GM19035 (cell line): ENCODE data around the gene PRKCA.

Experiments
- ATAC-seq: cut with Tn5 transposase; IDR thresholded peaks from one replicate; pipeline ENCODE4 v1.9.1; 2021; ENCODE audit not compliant: unreplicated experiment

Gene PRKCA

GRCh38 chr17:66411520-66411919, 109.1 kb downstream of the PRKCA start:
- no peak for ATAC-seq

- no peak for ATAC-seq
These were observed 110.6 kb downstream of the PRKCA start for GRCh38 chr17:66412857-66413558.

DNA sequence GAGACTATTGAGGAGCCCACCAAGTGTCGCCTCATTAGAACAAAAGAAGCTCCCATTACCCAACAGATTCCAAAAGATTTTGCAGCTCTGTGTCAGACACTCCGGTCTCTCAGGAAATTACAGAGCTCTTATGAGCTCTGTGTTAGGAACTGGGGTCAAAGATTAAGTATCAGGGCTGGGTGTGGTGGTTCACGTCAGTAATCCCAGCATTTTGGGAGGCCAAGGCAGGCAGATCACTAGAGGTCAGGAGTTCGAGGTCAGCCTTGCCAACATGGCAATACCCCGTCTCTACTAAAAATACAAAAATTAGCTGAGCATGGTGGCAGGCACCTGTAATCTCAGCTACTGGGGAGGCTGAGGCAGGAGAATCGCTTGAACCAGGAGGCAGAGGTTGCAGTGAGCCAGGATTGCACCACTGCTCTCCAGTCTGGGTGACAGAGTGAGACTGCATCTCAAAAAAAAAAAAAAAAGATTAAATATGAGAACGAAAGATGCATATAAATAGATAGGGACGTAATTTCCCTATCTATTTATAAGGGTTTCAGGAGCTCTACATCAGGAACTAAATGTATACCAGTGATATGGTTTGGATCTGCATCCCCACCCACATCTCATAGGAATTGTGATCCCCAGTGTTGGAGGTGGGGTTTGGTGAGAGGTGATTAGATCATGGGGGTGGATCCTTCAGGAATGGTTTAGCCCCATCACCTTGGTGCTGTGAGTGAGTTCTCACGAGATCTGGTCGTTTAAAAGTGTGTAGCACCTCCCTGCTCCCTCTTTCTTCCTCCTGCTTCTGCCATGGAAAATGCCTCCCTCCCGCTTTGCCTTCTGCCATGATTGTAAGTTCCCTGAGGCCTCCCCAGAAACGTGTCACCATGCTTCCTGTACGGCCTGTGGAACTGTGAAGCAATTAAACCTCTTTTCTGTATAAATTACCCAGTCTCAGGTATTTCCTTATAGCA, 111.4 kb downstream of the PRKCA start:
- ATAC-seq = no peak

DNA sequence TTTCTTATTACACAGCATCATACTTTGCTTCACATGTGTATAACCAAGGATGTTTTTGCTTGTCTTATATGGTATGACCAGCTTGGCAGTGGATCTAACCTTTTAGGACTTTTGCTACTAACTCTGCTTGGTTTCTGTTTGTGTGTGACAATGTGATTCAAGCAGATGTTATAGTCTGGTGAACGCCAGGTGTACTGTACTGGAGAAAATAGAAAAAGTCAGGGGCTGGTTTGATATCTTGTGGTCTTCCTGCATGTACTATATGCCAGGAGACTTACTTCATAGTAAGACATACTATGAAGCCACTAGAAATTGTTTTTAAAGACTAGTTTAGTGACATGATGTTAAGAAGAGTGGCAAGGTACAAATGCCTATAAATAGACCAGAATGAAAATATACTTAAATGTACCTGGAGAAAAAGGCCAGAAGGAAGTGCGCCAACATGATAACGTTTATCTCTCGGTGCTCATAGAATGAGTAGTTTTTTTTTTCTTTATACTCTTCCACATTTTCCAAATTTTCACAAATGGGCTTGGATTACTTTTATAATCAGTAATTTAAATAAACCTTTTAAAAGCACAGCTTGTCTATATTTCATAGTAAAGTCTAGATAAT, 112.3 kb downstream of the PRKCA start:
- ATAC-seq = no peak

DNA sequence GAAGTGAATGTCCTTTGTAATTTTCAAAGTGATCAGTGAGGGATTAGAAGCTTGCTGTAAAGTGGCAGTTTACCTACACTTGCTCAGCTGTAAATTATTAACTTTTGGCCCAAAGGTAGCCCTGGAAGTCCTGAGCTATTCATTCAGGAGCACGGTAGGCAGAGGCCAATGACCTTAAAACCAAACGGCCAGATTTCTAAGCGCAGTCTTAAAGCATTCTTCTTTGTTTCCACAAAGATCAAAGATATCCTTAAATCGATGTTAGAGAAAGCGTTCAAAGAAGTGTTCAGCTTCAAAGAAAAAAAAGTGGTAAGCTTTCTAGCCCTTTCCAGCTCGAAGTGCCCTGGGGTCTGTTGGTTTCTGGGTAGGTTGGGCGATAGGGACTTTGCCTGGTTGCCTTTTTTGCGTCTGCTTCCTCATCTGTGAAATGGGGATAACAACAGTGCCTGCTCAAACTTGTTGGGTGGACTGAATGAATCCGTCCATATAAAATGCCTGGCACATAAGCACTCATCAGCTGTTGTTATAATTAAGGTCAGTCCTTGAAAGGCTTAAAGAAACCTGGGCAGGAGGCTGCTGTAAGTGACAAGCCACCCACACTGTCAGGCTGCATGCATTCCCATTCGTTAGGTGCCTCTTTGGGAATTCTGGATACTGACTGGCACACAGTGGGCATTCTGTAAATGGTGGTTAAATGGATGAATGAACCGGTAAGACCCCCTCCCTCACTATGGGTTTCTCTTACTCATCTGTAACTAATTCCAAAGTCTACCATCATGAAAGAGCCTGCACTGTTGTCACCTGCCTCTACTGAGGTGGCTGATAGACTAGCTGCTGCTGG, 113.2 kb downstream of the PRKCA start:
- no peak for ATAC-seq

GRCh38 chr17:66416207-66416940, 114.0 kb downstream of the PRKCA start:
- no peak for ATAC-seq

DNA sequence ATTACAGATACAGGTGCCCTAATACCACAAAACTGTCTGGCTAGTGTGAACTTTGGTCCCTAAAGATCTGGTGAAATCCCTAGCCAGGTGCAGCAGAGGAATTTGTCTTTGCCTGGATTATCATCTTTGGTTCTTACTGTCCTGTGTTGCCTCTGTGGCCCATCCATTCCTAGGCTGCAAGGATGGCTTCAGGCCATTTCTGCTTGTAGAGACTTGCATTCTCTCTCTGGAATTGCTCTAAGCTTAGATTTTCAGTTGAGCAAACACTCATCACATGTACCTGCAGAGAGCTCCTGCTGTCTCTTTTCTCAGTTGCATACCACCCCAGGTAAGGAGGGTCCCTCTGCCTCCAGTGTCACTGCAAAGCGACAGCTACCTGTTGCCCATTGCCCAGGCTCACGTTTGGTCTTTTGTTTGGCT, 114.9 kb downstream of the PRKCA start:
- ATAC-seq = no peak

DNA sequence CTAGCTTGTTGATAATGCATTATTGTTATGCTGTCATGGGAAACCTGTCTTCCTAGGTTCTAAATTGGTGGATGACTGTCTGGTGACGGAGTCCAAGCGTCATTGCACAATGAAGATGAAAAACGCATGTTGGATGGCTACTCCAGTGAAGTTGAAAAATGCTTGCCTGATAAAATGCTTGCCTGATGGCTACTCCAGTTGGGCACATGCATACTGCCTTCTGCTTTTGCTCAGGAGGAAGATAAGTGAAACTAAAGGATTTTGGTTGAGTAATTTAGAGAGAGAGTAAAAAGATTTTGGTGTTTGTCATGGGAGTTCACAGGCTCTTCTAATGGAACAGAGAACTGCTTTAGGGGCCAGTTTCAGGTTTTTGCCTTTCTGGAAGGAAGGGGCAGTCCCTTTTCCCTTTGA, 118.6 kb downstream of the PRKCA start:
- ATAC-seq = no peak

GRCh38 chr17:66422186-66422585, 119.8 kb downstream of the PRKCA start:
- ATAC-seq = no peak

GRCh38 chr17:66423056-66423955, 120.9 kb downstream of the PRKCA start:
- no peak for ATAC-seq

- no peak for ATAC-seq
These were observed 123.5 kb downstream of the PRKCA start for GRCh38 chr17:66425756-66426396.

DNA sequence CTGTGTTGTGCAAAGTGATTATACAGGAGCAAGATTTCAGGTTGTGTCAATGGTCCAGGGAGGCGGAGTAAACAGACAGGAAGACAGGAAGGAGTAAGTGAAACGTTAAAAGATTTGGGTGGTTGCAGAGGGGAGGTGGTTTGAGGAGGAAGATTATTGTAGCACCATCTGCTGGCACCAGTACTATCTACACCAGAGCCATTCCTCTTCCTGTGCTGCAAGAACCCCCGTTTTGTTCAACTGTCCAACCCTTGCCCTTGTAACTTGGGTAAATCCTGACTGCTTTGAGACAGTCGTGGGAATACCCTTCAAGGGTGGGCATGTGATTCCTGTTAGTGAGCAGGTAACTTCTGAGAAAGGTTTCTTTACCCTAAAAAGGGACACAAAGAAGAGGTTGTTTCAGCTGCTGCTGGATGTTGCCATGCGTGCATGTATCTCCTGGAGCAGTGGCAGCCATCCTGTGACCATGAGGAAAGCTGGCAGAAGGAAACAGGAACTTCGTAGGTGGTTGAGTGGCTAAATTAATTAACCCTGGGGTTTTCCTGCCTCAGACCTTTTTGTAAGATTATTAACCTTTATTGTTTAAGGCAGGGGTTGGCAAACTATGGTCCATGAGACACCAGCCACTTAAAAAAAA, 124.1 kb downstream of the PRKCA start:
- no peak for ATAC-seq

- no peak for ATAC-seq
These were observed 124.7 kb downstream of the PRKCA start for GRCh38 chr17:66427134-66427533.

DNA sequence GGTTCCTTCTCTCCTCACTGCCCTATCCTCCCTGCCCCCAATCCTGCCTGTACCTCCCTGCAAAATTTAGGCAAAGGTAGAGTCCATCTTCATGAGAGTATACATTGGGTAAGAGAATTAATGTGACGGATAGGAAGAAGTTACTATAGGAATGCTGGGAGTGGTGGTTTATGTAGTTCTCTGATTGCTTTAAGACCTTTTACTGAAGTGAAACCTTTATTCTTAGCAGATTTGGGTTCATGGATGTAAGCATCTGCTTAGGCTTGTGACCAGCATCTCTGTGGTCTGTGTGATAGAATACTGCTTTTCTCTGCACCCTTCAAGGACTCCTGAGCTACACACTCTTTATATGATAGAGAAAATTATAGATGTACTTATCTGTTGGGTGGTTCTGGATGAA, 127.3 kb downstream of the PRKCA start:
- ATAC-seq = no peak

GRCh38 chr17:66430846-66431795, 128.7 kb downstream of the PRKCA start:
- no peak for ATAC-seq

DNA sequence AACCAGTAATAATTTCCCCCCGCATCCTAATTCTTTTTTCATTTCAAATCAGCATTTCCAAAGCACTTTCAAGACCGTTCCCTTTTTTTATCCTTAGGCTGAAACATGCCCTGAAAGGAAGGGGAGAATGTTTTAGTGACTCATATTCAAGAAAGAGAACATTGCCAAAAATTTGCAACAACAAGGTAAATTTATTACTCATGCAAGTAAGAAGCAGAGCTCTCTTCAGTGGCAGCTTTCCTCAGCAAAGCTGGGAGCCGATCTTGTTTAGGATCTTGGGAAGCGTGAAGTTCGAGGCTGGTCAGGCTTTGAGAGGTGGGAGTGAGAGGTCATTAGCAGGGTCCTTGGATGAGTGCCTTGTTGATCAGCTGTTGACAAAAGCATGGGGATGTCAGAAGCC, 129.5 kb downstream of the PRKCA start:
- no peak for ATAC-seq

- no peak for ATAC-seq
These were observed 130.1 kb downstream of the PRKCA start for GRCh38 chr17:66432411-66432957.
